OCI-LY7 (cell line): ENCODE data around the gene NEMP2. TPM values are rescaled to one million over a fixed set of nuclear protein-coding genes. Genes with fewer than 3 reads are reported as not detected.

Experiments
- BruUV-seq: library from RNA; stranded (reverse); fragments of 400-500 nt; replicated peaks from 2 replicates; lab custom pipeline; 2021; lab: Mats Ljungman, UMichigan
- CTCF ChIA-PET: fragments of 300-600 bp; sonication (Branson Sonifier 250); formaldehyde crosslinking; loops from one replicate; lab custom pipeline; 2022; ENCODE audit warnings: antibody characterized with exemption; ENCODE audit not compliant: unreplicated experiment; lab: Charles Lee
- POLR2A ChIA-PET: fragments of 300-600 bp; sonication (Branson Sonifier 250); formaldehyde crosslinking; loops from one replicate; lab custom pipeline; 2022; ENCODE audit warnings: antibody characterized with exemption; lab: Charles Lee
- DNase-seq: peaks from one replicate; pipeline ENCODE4 v3.0.0-alpha.2; 2015; ENCODE audit warnings: low spot score
- H2AFZ ChIP-seq: fragments of 200-600 bp; sonication (generic), shearing (Covaris generic); 2 replicates; pipeline ENCODE4 v1.6.1; 2014; ENCODE audit warnings: mild to moderate bottlenecking, antibody characterized with exemption, low read length, moderate library complexity
- H3K27ac ChIP-seq: fragments of 200-600 bp; sonication (generic); 2 replicates; pipeline ENCODE4 v1.5.1; 2014; ENCODE audit warnings: mixed run types, low read depth, mild to moderate bottlenecking, moderate library complexity, low read length, inconsistent platforms; ENCODE audit not compliant: poor library complexity, severe bottlenecking
- H3K36me3 ChIP-seq: fragments of 200-600 bp; sonication (generic); 2 replicates; pipeline ENCODE4 v1.6.1; 2014; ENCODE audit warnings: mild to moderate bottlenecking, antibody characterized with exemption, low read length, moderate library complexity, mixed read lengths; ENCODE audit not compliant: insufficient read depth
- H3K4me1 ChIP-seq: fragments of 200-600 bp; sonication (generic); 2 replicates; pipeline ENCODE4 v1.5.1; 2014; ENCODE audit warnings: mild to moderate bottlenecking, low read length; ENCODE audit not compliant: insufficient read depth, poor library complexity, severe bottlenecking
- H3K4me2 ChIP-seq: fragments of 200-600 bp; sonication (generic); 2 replicates; pipeline ENCODE4 v1.6.1; 2014; ENCODE audit warnings: mild to moderate bottlenecking, low read length
- H3K4me3 ChIP-seq: fragments of 200-600 bp; sonication (generic); 2 replicates; pipeline ENCODE4 v1.5.1; 2014; ENCODE audit warnings: mild to moderate bottlenecking, low read depth, low read length; ENCODE audit not compliant: poor library complexity, severe bottlenecking
- H3K79me2 ChIP-seq: fragments of 200-600 bp; sonication (generic); 2 replicates; pipeline ENCODE4 v1.6.1; 2016; ENCODE audit warnings: low read depth, mild to moderate bottlenecking, low read length, moderate library complexity, mixed read lengths; ENCODE audit not compliant: insufficient read depth
- H3K9me2 ChIP-seq: fragments of 200-600 bp; sonication (generic); 2 replicates; pipeline ENCODE4 v1.6.1; 2016; ENCODE audit warnings: mild to moderate bottlenecking, low read length, mixed read lengths; ENCODE audit not compliant: insufficient read depth
- H3K9me3 ChIP-seq: fragments of 200-600 bp; sonication (generic); 2 replicates; pipeline ENCODE4 v1.6.1; 2014; ENCODE audit warnings: mild to moderate bottlenecking, mixed run types, low read length, mixed read lengths
- H4K20me1 ChIP-seq: fragments of 200-600 bp; sonication (generic); 2 replicates; pipeline ENCODE4 v1.6.1; 2014; ENCODE audit warnings: mild to moderate bottlenecking, antibody characterized with exemption, low read length, moderate library complexity, mixed read lengths; ENCODE audit not compliant: insufficient read depth
- CTCF ChIP-seq: fragments of 200-600 bp; sonication (generic); conservative IDR thresholded peaks from 2 replicates; pipeline ENCODE4 v1.5.1; 2014; ENCODE audit warnings: mild to moderate bottlenecking, antibody characterized with exemption, low read length, moderate library complexity, mixed read lengths
- EZH2phosphoT487 ChIP-seq: fragments of 200-600 bp; sonication (generic); IDR thresholded peaks from 2 replicates; pipeline ENCODE4 v1.6.1; 2018; ENCODE audit warnings: low read depth, borderline replicate concordance, mild to moderate bottlenecking, mixed run types, antibody characterized with exemption, low read length, moderate library complexity, mixed read lengths
- intact Hi-C: fragments of 100-400 bp; cut with micrococcal nuclease; formaldehyde crosslinking; loops from one replicate; pipeline ENCODE4 v1.10.0; 2022; ENCODE audit not compliant: unreplicated experiment
- total RNA-seq, 2 experiments: library from RNA; depleted of rRNA in 1 of 2; stranded (reverse); fragments of >200 nt in 1 of 2; shearing (Covaris generic) in 1 of 2; gene quantifications; 2 replicates each; pipeline ENCODE4 v1.2.3, GENCODE V29; 2014 to 2022

NEMP2 gene
- total RNA-seq, 2 experiments from 2014 or later: 5.6 to 18.5 TPM

GRCh38 chr2:190462181-190462580 lies 72.3 kb downstream of the NEMP2 start:
- Histone ChIP-seq H3K27ac (no peak overlapping the region), H3K4me2 (no peak overlapping the region), H3K4me3 (no peak overlapping the region), H4K20me1 (no peaks in the 10 kb centered on the region), H3K36me3 (no peaks in the 10 kb centered on the region), H3K9me3 (no peaks in the 10 kb centered on the region), H3K4me1 (peaks cover 34% of the 10 kb centered on the region), H3K9me2 (no peaks in the 10 kb centered on the region), H3K79me2 (0 out of 2 replicates have a peak, but pooled peaks cover 8% of the 10 kb centered on the region), H2AFZ (no peak overlapping the region)
- no peak for TF ChIP-seq CTCF
- no peak for TF ChIP-seq EZH2phosphoT487
- intact Hi-C loops: no loop called here
- CTCF ChIA-PET: no interaction called here
- BruUV-seq: no TSS peak
- POLR2A ChIA-PET: interaction anchor here (1.8 kb wide), 1 partner anchor 71 kb away, joined by 4 read pairs; the partner anchor contains the start of gene NEMP2
- DNase-seq: no peak

- BruUV-seq: no TSS peak
- H3K9me3 ChIP-seq: no peaks in the 10 kb centered on the region
- no peak for TF ChIP-seq CTCF
- no peak for TF ChIP-seq EZH2phosphoT487
- H2AFZ ChIP-seq: no peak overlapping the region
- H3K79me2 ChIP-seq: 0 out of 2 replicates have a peak, but pooled peaks cover 8% of the 10 kb centered on the region
- POLR2A ChIA-PET: interaction anchor here (1.1 to 2.6 kb wide), 5 partner anchors 9 to 136 kb away, joined by 3 to 14 read pairs (median 4); no protein-coding TSS in a partner anchor
- DNase-seq: no peak
- CTCF ChIA-PET: no interaction called here
- no peaks in the 10 kb centered on the region for H3K9me2 ChIP-seq
- no peaks in the 10 kb centered on the region for H3K36me3 ChIP-seq
- H3K4me2 ChIP-seq: no peak overlapping the region
- H3K4me1 ChIP-seq: peaks cover 17% of the 10 kb centered on the region
- H3K27ac ChIP-seq: no peak overlapping the region
- H3K4me3 ChIP-seq: no peak overlapping the region
- intact Hi-C loops: no loop called here
- H4K20me1 ChIP-seq: no peaks in the 10 kb centered on the region
Observed at GRCh38 chr2:190460487-190460886, 74.0 kb downstream of the NEMP2 start.

GRCh38 chr2:190459881-190460280 lies 74.6 kb downstream of the NEMP2 start:
- intact Hi-C loops: no loop called here
- no peaks in the 10 kb centered on the region for H4K20me1 ChIP-seq
- no TSS peak for BruUV-seq
- H3K4me3 ChIP-seq: no peak overlapping the region
- POLR2A ChIA-PET: interaction anchor here (0.7 to 2.6 kb wide), 7 partner anchors 8 to 136 kb away, joined by 3 to 14 read pairs (median 4); no protein-coding TSS in a partner anchor
- no peak overlapping the region for H3K4me2 ChIP-seq
- DNase-seq: no peak
- no peak overlapping the region for H2AFZ ChIP-seq
- peaks cover 11% of the 10 kb centered on the region for H3K4me1 ChIP-seq
- H3K9me2 ChIP-seq: no peaks in the 10 kb centered on the region
- no peaks in the 10 kb centered on the region for H3K9me3 ChIP-seq
- 0 out of 2 replicates have a peak, but pooled peaks cover 8% of the 10 kb centered on the region for H3K79me2 ChIP-seq
- TF ChIP-seq CTCF: no peak
- no peak overlapping the region for H3K27ac ChIP-seq
- H3K36me3 ChIP-seq: no peaks in the 10 kb centered on the region
- CTCF ChIA-PET: no interaction called here
